ENCODE measurements around the gene DST. TPM values are rescaled to one million over a fixed set of nuclear protein-coding genes. Genes with fewer than 3 reads are reported as not detected.

Gene DST
- total RNA-seq, 1 experiment from 2014 or later: 144 TPM

GRCh38 chr6:56556751-56557540 is 85.7 kb downstream of the DST start:
- Histone ChIP-seq H3K4me2 (ENCODE audit: low read length) (no peak overlapping the region), H3K79me2 (ENCODE audit: insufficient read depth, low read length) (no peaks in the 10 kb centered on the region), H3K9me2 (ENCODE audit: insufficient read depth) (no peaks in the 10 kb centered on the region), H3K9me3 (ENCODE audit: control insufficient read depth in 1 of 2, insufficient read depth in 1 of 2, low read depth in 1 of 2, low read length in 2 of 2) (no peaks in the 10 kb centered on the region), H3K27ac (ENCODE audit: low read depth, low read length) (no peak overlapping the region), H2AFZ (ENCODE audit: low read depth, low read length, poor library complexity, severe bottlenecking) (no peak overlapping the region), H3K4me1 (ENCODE audit: control insufficient read depth in 1 of 2, insufficient read depth in 2 of 2, low read length in 2 of 2) (no peaks in the 10 kb centered on the region; a peak in 1 of 4 replicates), H3K36me3 (ENCODE audit: control insufficient read depth in 1 of 2, insufficient read depth in 2 of 2, low read length in 2 of 2) (peaks cover 17 to 31% of the 10 kb centered on the region in 2 experiments), H3K9ac (ENCODE audit: low read length) (no peak overlapping the region), H3K4me3 (replicated peaks in 1 of 2; ENCODE audit: low read depth in 1 of 2, low read length in 2 of 2) (no peak overlapping the region), H3K27me3 (ENCODE audit: insufficient read depth, low read length) (no peaks in the 10 kb centered on the region), H4K20me1 (ENCODE audit: insufficient read depth) (no peaks in the 10 kb centered on the region)
- DNase-seq (ENCODE audit: low read depth, low spot score) (no peak), ATAC-seq (no peak)
- intact Hi-C loops (cut with micrococcal nuclease): no loop called here
- RAD21 ChIA-PET (ENCODE audit: low non-redundant PET in 1 of 2, low total read pairs in 2 of 2, uncharacterized antibody in 2 of 2, unreplicated experiment in 2 of 2): no interaction called here
- POLR2A ChIA-PET: no interaction called here
- BruUV-seq (replicated peaks): no TSS peak
- TF ChIP-seq CTCF (IDR thresholded peaks at IDR 0.05 in 2 of 3, conservative IDR thresholded peaks at IDR 0.05 in 1 of 3; ENCODE audit: borderline replicate concordance in 1 of 3, insufficient read depth in 1 of 3, low read depth in 2 of 3, low read length in 2 of 3) (no peak), ZBTB33 (IDR thresholded peaks at IDR 0.05; ENCODE audit: extremely low read depth, insufficient replicate concordance, low read length) (no peak), MAX (IDR thresholded peaks at IDR 0.05) (no peak), POLR2A (IDR thresholded peaks at IDR 0.05; ENCODE audit: borderline replicate concordance, extremely low read depth, insufficient read depth, insufficient read length) (no peak), EZH2phosphoT487 (IDR thresholded peaks at IDR 0.05; ENCODE audit: borderline replicate concordance) (no peak), CBX3 (IDR thresholded peaks at IDR 0.05; ENCODE audit: low read depth) (no peak), ELF1 (IDR thresholded peaks at IDR 0.05; ENCODE audit: borderline replicate concordance, low read depth) (no peak), YY1 (IDR thresholded peaks at IDR 0.05; ENCODE audit: extremely low read depth, insufficient replicate concordance, low read depth, low read length) (no peak), SIN3A (IDR thresholded peaks at IDR 0.05; ENCODE audit: low read depth) (no peak), TCF7L2 (IDR thresholded peaks at IDR 0.05; ENCODE audit: borderline replicate concordance, extremely low read depth, insufficient read depth, insufficient read length) (no peak), RAD21 (IDR thresholded peaks at IDR 0.05; ENCODE audit: low read depth) (no peak), CEBPB (IDR thresholded peaks at IDR 0.05; ENCODE audit: low read depth) (no peak), ZFX (IDR thresholded peaks at IDR 0.05) (no peak)
- CTCF ChIA-PET: no interaction called here
